Measurements from ENCODE around the gene FSHR.

- TF ChIP-seq CTCF (IDR thresholded peaks at IDR 0.05) (no peak), POLR2A (IDR thresholded peaks at IDR 0.05) (no peak)
Observed at GRCh38 chr2:49045083-49045482, 109.2 kb downstream of the FSHR start.

Data from adrenal gland (tissue), 5 donors.